HepG2 (cell line): ENCODE measurements around the gene PMFBP1. TPM values are rescaled to one million over a fixed set of nuclear protein-coding genes. Genes with fewer than 3 reads are reported as not detected.

ENCODE experiments used
- AKAP8 ChIP-seq: sonication (generic); formaldehyde crosslinking; IDR thresholded peaks from 2 replicates; pipeline ENCODE4 v1.5.1; 2020; ENCODE audit warnings: mild to moderate bottlenecking, missing genetic modification reagents
- ELF3 ChIP-seq: IDR thresholded peaks from 2 replicates; pipeline ENCODE4 v1.6.1; 2016; ENCODE audit warnings: missing genetic modification reagents, missing compliant biosample characterization
- KDM5A ChIP-seq: fragments of 200-600 bp; sonication (generic); IDR thresholded peaks from 2 replicates; pipeline ENCODE4 v1.7.0; 2018; ENCODE audit warnings: antibody characterized with exemption, mild to moderate bottlenecking, low read length, borderline replicate concordance
- PAXIP1 ChIP-seq: sonication (generic); formaldehyde crosslinking; conservative IDR thresholded peaks from 2 replicates; pipeline ENCODE4 v1.4.0; 2020; ENCODE audit warnings: mild to moderate bottlenecking, missing genetic modification reagents, moderate library complexity
- PHF8 ChIP-seq: sonication (generic); formaldehyde crosslinking; IDR thresholded peaks from 2 replicates; pipeline ENCODE4 v1.5.0; 2020; ENCODE audit warnings: missing genetic modification reagents
- RXRB ChIP-seq: IDR thresholded peaks from 2 replicates; pipeline ENCODE4 v1.6.1; 2016; ENCODE audit warnings: borderline replicate concordance, missing genetic modification reagents, missing compliant biosample characterization
- STAG1 ChIP-seq: sonication (generic); formaldehyde crosslinking; IDR thresholded peaks from 2 replicates; pipeline ENCODE4 v1.4.0; 2020; ENCODE audit warnings: missing genetic modification reagents
- ZMYM3 ChIP-seq: sonication (generic); formaldehyde crosslinking; IDR thresholded peaks from 2 replicates; pipeline ENCODE4 v1.5.1; 2020; ENCODE audit warnings: mild to moderate bottlenecking, missing genetic modification reagents
- ZNF407 ChIP-seq: sonication (generic); formaldehyde crosslinking; IDR thresholded peaks from one replicate; pipeline ENCODE4 v1.5.1; 2020; ENCODE audit warnings: mild to moderate bottlenecking, missing genetic modification reagents; ENCODE audit errors: not compliant biosample characterization
- ZNF414 ChIP-seq: sonication (generic); formaldehyde crosslinking; IDR thresholded peaks from 2 replicates; pipeline ENCODE4 v1.5.0; 2020; ENCODE audit warnings: missing genetic modification reagents
- ZNF44 ChIP-seq: sonication (generic); formaldehyde crosslinking; IDR thresholded peaks from 2 replicates; pipeline ENCODE4 v1.5.1; 2020; ENCODE audit warnings: mild to moderate bottlenecking, missing genetic modification reagents
- ZNF619 ChIP-seq: sonication (generic); formaldehyde crosslinking; IDR thresholded peaks from 2 replicates; pipeline ENCODE4 v1.4.0; 2020; ENCODE audit warnings: mild to moderate bottlenecking, missing genetic modification reagents
- ZNF691 ChIP-seq: sonication (generic); formaldehyde crosslinking; IDR thresholded peaks from 2 replicates; pipeline ENCODE4 v1.4.0; 2020; ENCODE audit warnings: missing genetic modification reagents, low read depth, mild to moderate bottlenecking, borderline replicate concordance
- ZNF703 ChIP-seq: sonication (generic); formaldehyde crosslinking; IDR thresholded peaks from 2 replicates; pipeline ENCODE4 v1.5.1; 2020; ENCODE audit warnings: missing genetic modification reagents, mild to moderate bottlenecking, moderate library complexity, borderline replicate concordance
- polyA plus RNA-seq, 8 experiments: library from polyadenylated mRNA; depleted of rRNA in 3 of 8; stranded (reverse) in 7 of 8; unstranded in 1 of 8; fragments of >200 nt; fragmentation: Illumina TruSeq in 4 of 8; extraction: Trizol in 4 of 8; gene quantifications; 2 replicates each; pipeline versions ENCODE4 v1.2.1 to v1.2.3, GENCODE V29; 2011 to 2016; ENCODE audit warnings: low read depth in 4 of 8, missing spikeins in 1 of 8, mixed read lengths in 1 of 8; ENCODE audit not compliant: insufficient read depth in 1 of 8
- total RNA-seq, 5 experiments: library from RNA; depleted of rRNA; stranded (reverse); fragments of >200 nt; fragmentation: Illumina TruSeq; extraction: Trizol; gene quantifications; 2 replicates each; pipeline ENCODE4 v1.2.3, GENCODE V29; 2016; ENCODE audit warnings: low read depth in 1 of 5

PMFBP1 gene
- total and polyA plus RNA-seq, 2 of the 13 experiments (the other 11 are each of a cell fraction or from before 2014, with no cell fraction given) = 1.9 to 3.8 TPM

- peak; percentile 69 for TF ChIP-seq PAXIP1 (CRISPR knock-in tag)
- TF ChIP-seq PHF8 = 0 out of 2 replicates have a peak, but pooled peaks have one; percentile 16
- peak; percentile 93 for TF ChIP-seq STAG1 (CRISPR knock-in tag)
- 0 out of 2 replicates have a peak, but pooled peaks have one; percentile 86 for TF ChIP-seq ZNF619 (CRISPR knock-in tag)
- 0 out of 2 replicates have a peak, but pooled peaks have one; percentile 19 for TF ChIP-seq RXRB
- peak; percentile 35 for TF ChIP-seq ZNF407 (CRISPR knock-in tag)
- 0 out of 2 replicates have a peak, but pooled peaks have one; percentile 31 for TF ChIP-seq ZNF414 (CRISPR knock-in tag)
- TF ChIP-seq ZNF44 (CRISPR knock-in tag) = 0 out of 2 replicates have a peak, but pooled peaks have one; percentile 24
- no peak for TF ChIP-seq KDM5A
- TF ChIP-seq ELF3 (CRISPR knock-in tag) = peak; percentile 23; the same call in 1 of the 2 replicates
- TF ChIP-seq ZNF691 (CRISPR knock-in tag) = peak; percentile 34; the same call in 1 of the 2 replicates
- no peak for TF ChIP-seq ZNF703 (CRISPR knock-in tag)
- TF ChIP-seq ZMYM3 (CRISPR knock-in tag) = peak; percentile 56
- 0 out of 2 replicates have a peak, but pooled peaks have one; percentile 25 for TF ChIP-seq AKAP8 (CRISPR knock-in tag)
These were observed 47.0 kb downstream of the PMFBP1 start (continued) for GRCh38 chr16:72124761-72125634.
